IPS DF 6.9 (cell line): ENCODE data around the gene MYRF.

ENCODE experiments used
- DNase-seq: peaks from one replicate; pipeline ENCODE4 v3.0.0-alpha.2; 2013; ENCODE audit warnings: low read depth, low spot score
- H3K27ac ChIP-seq: one replicate; pipeline ENCODE4 v1.5.1; 2013; ENCODE audit warnings: low read length, control low read depth
- H3K27me3 ChIP-seq: 2 replicates; pipeline ENCODE4 v1.6.1; 2013; ENCODE audit warnings: mild to moderate bottlenecking, low read length; ENCODE audit not compliant: control insufficient read depth, insufficient read depth
- H3K36me3 ChIP-seq: 2 replicates; pipeline ENCODE4 v1.6.1; 2013; ENCODE audit warnings: low read length; ENCODE audit not compliant: control insufficient read depth, insufficient read depth
- H3K4me1 ChIP-seq: 2 replicates; pipeline ENCODE4 v1.6.1; 2013; ENCODE audit warnings: low read length; ENCODE audit not compliant: control insufficient read depth, insufficient read depth
- H3K4me3 ChIP-seq: 2 replicates; pipeline ENCODE4 v1.5.1; 2013; ENCODE audit warnings: mild to moderate bottlenecking, low read length
- H3K9me3 ChIP-seq: 2 replicates; pipeline ENCODE4 v1.6.1; 2013; ENCODE audit warnings: low read length, inconsistent platforms; ENCODE audit not compliant: control insufficient read depth, insufficient read depth
- WGBS: extraction: QIAGEN DNeasy Blood & Tissue Kit; methylation state at CpG from one replicate; pipeline ENCODE4 v1.1.7; 2013; ENCODE audit warnings: mixed read lengths, missing lambda C conversion rate; ENCODE audit not compliant: insufficient read length, insufficient coverage; 5-methylcytosine and 5-hydroxymethylcytosine counted together

Gene MYRF

GRCh38 chr11:61834278-61835048 lies 82.0 kb downstream of the MYRF start:
- DNase-seq = no peak
- peak overlapping the region; percentile 44 for H3K27ac ChIP-seq
- H3K4me1 ChIP-seq = peaks cover 13% of the 10 kb centered on the region
- no CpG with 5 or more reads among the region's 12 CpGs for WGBS
- H3K36me3 ChIP-seq = peaks cover 16% of the 10 kb centered on the region
- H3K9me3 ChIP-seq = no peaks in the 10 kb centered on the region
- no peak overlapping the region for H3K4me3 ChIP-seq
- H3K27me3 ChIP-seq = no peaks in the 10 kb centered on the region

DNA sequence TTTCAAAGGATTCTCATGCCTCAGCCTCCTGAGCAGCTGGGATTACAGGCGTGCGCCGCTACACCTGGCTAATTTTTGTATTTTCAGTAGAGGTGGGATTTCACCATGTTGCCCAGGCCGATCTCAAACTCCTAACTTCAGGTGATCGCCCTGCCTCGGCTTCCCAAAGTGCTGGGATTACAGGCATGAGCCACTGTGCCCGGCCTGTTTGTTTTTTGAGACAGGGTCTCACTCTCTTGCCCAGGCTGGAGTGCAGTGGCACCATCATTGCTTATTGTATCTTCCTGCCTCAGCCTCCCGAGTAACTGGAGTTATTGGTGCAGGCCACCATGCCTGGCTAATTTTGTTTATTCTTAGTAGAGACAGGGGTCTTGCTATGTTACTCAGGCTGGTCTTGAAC lies 83.8 kb downstream of the MYRF start:
- no peak for DNase-seq
- Histone ChIP-seq H3K9me3 (no peaks in the 10 kb centered on the region), H3K27me3 (no peaks in the 10 kb centered on the region), H3K36me3 (peaks cover 33% of the 10 kb centered on the region), H3K4me1 (peaks cover 13% of the 10 kb centered on the region), H3K27ac (no peak overlapping the region), H3K4me3 (no peak overlapping the region)
- no CpG with 5 or more reads among the region's 8 CpGs for WGBS

- H3K4me1 ChIP-seq = peaks cover 13% of the 10 kb centered on the region
- no peak overlapping the region for H3K27ac ChIP-seq
- H3K27me3 ChIP-seq = no peaks in the 10 kb centered on the region
- no CpG with 5 or more reads among the region's 15 CpGs for WGBS
- no peak overlapping the region for H3K4me3 ChIP-seq
- no peak for DNase-seq
- H3K36me3 ChIP-seq = peaks cover 41% of the 10 kb centered on the region
- no peaks in the 10 kb centered on the region for H3K9me3 ChIP-seq
Measured at GRCh38 chr11:61837411-61838005, 85.1 kb downstream of the MYRF start.
